GM19328 (cell line): ENCODE results near the gene UBA3.

Source experiments
- ATAC-seq: cut with Tn5 transposase; IDR thresholded peaks from one replicate; pipeline ENCODE4 v1.9.1; 2021; ENCODE audit warnings: mild to moderate bottlenecking, moderate library complexity; ENCODE audit not compliant: unreplicated experiment

UBA3 gene

DNA sequence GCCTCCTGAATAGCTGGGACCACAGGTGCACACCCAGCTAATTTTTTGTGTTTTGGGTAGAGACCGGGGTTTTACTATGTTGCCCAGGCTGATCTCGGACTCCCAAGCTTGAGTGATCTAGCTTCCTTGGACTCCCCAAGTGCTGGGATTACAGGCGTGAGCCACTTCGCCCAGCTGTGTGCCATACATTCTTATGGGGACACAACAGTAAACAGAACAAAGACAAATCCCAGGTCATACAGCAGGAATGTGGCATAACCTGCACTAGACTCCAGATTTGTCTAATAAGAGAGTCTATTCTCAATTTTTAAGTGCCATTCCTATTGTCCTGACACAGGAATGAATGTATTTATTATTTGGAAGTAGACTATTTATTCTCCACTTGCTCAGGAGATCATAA is 22.2 kb upstream of the UBA3 start:
- no peak for ATAC-seq

DNA sequence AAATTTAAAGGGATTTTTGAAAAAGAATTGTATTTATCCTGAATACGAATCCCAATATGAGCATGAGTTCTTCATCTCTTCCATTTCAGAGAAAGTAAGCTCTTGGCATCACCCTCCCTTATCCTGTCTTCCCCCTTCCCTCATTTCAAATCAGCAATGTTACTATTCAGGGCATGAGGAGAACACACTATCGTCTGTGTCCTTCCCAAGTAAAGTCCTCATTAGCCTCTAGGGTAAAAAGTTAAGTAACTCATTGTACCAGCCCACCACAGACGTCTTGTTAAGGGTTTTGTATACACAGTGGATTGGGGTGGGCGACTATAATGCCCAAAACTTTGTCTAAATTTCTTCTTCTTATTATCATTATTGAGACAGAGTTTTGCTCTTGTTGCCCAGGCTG is 19.4 kb upstream of the UBA3 start:
- no peak for ATAC-seq

DNA sequence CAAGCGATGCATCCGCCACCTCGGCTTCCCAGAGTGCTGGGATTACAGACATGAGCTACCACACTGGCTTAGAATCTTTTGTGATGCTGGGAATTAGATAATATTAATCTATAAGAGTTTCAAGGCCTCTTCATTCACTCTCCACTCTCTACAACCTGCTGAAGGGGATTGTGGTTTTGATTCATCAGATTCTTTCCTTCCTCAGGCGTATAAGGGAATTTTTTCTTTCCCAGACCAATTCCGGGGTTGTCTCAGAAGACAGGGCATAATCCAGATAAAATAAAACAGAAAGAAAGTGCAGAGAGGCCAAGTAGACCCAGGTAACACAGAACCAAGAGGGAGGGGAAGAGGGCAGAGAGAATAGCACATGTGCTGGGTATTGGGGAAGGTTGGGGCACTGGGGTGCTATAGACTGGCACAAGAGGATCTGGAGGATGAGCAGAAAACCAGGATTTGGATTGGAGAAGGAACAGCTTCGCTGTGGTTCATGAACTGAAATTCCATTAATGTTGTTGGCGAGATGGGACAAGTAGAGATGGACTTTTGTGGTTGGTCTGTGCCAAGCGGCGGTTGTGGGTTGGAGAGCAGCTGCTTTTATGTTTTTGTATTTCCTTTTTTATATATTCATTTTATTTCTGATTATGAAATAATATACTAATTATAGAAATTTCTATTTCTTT is 17.4 kb upstream of the UBA3 start:
- ATAC-seq = no peak

DNA sequence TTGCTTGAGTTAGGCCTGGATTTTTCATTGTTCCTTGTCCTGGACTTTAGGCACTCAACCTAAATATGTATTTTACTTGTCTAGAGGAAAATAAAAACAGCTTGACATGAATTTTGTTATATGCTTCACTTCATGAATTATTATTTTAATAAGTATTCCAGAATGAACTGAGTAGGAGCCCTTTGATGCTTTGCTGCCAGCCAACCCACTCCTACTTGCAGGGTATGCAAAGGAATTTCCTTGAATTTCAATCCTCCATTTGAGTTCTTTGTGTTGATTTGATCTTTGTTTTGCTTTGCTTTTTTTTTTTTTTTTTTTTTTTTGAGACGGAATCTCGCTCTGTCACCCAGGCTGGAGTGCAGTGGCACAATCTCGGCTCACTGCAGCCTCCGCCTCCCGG is 16.1 kb upstream of the UBA3 start:
- ATAC-seq = no peak

DNA sequence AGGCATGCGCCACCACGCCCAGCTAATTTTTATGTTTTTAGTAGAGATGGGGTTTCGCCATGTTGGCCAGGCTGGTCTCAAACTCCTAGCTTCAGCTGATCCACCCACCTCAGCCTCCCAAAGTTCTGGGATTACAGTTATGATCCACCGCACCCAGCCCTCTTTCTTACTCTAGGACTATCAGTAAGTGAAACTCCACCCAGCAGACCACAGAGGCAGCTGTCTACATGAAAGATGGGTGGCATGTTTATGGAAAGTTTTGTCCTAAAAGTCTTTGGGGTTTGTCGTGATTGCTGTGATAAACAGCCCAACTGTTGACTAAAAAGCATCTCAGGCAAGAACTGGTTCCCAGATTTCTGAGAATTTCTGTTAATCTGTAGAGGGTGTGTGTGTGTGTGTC is 15.5 kb upstream of the UBA3 start:
- ATAC-seq = no peak

DNA sequence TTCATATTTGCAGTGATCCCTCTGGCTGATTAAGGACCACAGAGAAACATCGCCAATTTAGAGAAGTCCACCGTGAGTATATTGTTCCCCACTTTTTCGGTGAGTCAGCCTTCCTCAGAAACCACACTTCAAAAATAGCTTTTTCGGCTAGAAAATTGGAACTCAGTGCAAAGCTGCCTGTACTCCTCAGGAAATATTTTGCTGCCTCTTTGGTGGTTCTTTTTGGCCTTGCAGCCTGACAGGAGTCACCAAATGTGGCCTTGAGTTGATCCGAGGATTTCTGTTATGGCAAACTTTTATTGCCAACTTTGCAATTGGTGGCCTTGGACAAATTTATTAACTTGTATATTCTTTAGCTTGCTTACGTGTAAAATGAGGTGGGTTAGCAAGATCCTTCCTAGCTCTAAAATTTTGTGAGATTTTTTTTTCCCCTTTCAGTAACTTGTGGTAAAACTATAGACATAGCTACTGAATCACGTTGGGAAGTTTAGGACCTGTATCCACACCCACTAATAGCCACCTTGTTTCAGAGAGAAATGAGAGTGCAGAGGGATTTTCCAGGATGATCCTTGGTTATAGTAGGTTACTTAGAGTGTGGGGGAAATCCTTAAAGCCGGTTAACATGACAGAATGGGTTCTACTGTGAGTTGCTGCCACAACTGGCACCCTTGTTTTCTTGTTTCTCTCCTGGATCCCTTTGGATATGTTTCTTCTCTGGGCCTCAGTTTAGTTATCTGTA is 14.5 kb upstream of the UBA3 start:
- no peak for ATAC-seq

DNA sequence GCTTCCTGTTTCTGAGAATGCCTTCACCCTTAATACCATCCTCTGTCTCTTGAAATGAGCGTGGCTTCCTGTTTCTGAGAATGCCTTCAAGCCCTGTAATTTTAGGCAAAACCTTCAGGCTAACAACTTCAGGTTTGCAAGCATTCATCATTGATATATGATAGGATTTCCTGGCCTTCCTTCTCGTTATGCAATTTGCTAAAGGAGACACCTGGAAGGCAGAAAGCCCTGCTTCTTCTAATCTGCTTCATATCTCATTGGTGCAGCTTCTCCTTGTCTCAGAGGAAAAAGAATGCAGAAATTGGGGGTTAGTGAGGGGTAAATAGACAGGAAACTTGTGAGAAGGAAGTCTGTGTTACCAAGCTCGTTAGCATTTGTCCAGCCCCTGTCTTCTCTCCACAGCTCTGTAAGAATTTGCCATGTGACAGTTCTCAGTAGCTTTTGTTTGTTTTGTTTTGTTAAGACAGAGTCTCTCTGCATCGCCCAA is 11.9 kb upstream of the UBA3 start:
- ATAC-seq = peak; percentile 63

GRCh38 chr3:69091389-69092029 is 11.3 kb upstream of the UBA3 start:
- no peak for ATAC-seq

GRCh38 chr3:69090021-69090420 is 9.9 kb upstream of the UBA3 start:
- ATAC-seq = no peak

DNA sequence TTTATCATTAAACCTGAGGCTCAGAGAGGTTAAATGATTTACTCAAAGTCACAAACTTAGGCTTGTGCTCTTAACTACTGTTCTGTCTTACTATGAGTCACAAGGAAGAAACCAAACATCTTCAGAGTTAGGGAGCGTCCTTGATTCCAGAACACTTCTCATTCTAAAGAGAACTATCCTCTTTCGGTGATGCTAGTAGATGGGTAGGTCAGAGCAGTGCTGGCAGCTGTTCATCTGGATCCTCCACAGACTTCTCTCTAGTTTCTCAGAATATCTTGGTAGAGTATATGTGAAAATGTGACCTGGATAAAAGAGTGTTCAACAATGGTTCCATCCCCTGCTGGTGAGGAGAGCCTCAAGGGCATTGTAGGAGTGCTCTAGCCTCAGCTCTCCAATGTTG is 7.9 kb upstream of the UBA3 start:
- no peak for ATAC-seq

DNA sequence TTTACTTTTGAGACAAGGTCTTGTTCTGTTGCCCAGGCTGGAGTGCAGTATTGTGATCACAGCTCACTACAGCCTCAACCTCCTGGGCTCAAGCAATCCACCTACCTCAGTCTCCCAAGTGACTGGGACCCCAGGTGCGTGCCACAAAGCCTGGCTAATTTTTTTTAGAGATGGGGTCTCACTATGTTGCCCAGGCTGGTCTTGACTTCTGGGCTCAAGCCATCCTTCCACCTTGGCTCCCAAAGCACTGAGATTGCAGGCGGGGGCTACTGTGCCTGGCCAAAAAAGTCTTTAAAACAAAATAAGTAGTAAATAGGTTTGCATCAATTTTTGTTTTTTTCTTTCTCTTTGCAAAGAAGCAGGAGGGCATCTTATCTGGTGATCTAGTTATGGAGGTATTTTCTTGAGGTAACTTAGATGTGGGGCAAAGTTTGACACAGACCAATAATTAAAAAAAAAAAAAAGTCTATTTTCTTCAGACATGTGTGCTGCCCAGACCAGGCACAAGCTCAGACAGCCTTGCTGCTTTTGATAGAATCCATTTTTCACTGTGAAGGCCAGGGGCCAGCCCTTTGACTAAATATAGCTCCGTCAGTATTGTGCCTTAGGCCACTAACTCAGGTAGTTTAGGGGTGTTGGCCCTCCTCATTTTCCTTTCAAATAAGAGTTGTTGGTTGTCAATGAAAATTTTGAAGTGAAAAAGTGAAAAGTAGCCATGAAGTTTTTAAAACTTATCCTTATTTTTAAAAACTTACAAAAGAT is 7.0 kb upstream of the UBA3 start:
- ATAC-seq = no peak

- no peak for ATAC-seq
Measured at GRCh38 chr3:69085833-69086722, 5.9 kb upstream of the UBA3 start.

GRCh38 chr3:69085168-69085832 is 5.1 kb upstream of the UBA3 start:
- ATAC-seq = peak; percentile 0

- ATAC-seq = peak; percentile 48
Measured at GRCh38 chr3:69084326-69085167, 4.4 kb upstream of the UBA3 start, which contains the start of gene ARL6IP5. Gene ARL6IP5 (plus strand): TSS chr3:69084937. CDS start chr3:69085048, 111 bp downstream.

DNA sequence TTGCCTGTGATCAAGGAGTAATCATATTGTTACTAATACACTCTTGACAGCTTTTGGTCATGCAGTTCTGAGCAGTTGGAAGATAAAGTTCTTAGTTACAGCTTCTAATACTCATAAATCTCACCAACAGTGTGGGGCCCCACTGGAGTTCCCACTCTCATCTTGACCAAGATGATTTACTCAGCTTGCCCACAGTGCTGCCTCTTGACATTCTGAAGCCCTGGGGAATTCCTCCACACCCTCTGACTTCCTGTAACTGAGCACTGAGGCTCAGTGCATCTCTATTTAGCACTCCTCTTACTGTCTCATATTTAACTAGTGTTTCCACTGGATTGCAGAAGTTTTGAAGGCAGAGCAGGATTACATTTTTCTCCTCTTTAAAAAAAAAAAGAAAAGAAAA is 2.6 kb upstream of the UBA3 start:
- ATAC-seq = peak; percentile 44

- ATAC-seq = no peak
Measured at GRCh38 chr3:69082361-69082760, 2.2 kb upstream of the UBA3 start.

- no peak for ATAC-seq
Measured at GRCh38 chr3:69081583-69082262, 1.6 kb upstream of the UBA3 start.
